NCI-H2107 treated with DMSO at 0.1 percent for 48 hours (cell line): ENCODE data around the gene MAGED4.
"Not testable (repeated sequence)": the region's sequence is repeated elsewhere in the genome, so short reads cannot be mapped to it uniquely, and the experiment has no call there.

Experiments used
- DNase-seq: peaks from one replicate; lab custom pipeline; 2025; ENCODE audit not compliant: unreplicated experiment; lab: John Stamatoyannopoulos, UW

MAGED4 gene, protein sequence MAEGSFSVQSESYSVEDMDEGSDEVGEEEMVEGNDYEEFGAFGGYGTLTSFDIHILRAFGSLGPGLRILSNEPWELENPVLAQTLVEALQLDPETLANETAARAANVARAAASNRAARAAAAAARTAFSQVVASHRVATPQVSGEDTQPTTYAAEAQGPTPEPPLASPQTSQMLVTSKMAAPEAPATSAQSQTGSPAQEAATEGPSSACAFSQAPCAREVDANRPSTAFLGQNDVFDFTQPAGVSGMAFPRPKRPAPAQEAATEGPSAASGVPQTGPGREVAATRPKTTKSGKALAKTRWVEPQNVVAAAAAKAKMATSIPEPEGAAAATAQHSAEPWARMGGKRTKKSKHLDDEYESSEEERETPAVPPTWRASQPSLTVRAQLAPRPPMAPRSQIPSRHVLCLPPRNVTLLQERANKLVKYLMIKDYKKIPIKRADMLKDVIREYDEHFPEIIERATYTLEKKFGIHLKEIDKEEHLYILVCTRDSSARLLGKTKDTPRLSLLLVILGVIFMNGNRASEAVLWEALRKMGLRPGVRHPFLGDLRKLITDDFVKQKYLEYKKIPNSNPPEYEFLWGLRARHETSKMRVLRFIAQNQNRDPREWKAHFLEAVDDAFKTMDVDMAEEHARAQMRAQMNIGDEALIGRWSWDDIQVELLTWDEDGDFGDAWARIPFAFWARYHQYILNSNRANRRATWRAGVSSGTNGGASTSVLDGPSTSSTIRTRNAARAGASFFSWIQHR

DNA sequence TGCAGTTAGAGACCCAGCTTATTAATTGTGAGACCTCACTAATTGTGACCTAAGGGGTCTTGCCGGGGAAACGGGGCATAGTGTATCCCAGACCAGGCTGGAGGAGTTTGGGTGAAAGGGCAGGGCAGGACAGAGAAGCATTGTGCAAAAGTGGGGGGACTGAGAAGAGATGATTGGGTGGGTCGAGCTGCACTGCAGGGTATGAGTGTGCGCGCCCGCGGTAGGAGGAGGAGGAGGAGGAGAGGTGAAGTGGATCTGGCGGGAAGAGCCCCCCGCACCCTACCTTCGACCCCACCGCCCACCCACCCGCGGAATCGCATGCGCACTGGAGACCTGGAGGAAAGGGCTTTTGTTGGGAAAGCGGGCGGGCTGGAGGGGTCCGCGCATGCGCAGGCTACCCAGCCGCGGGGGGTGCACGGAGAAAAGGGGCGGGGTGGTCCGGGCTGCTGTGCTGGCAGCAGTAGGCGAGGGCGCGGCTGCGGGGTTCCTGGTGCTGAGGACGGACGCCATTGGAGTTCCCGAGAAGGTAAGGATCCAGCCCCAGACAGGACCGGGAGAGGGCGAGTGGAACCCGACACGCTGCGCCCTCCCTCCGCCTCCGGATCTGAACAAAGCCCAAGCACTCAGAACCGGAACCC is at the start of gene MAGED4:
Gene MAGED4 (plus strand): TSS at position 449 of the 638 bp plus-strand sequence. CDS start 1,035 bp downstream, outside the sequence.
- not testable (repeated sequence) for DNase-seq

DNA sequence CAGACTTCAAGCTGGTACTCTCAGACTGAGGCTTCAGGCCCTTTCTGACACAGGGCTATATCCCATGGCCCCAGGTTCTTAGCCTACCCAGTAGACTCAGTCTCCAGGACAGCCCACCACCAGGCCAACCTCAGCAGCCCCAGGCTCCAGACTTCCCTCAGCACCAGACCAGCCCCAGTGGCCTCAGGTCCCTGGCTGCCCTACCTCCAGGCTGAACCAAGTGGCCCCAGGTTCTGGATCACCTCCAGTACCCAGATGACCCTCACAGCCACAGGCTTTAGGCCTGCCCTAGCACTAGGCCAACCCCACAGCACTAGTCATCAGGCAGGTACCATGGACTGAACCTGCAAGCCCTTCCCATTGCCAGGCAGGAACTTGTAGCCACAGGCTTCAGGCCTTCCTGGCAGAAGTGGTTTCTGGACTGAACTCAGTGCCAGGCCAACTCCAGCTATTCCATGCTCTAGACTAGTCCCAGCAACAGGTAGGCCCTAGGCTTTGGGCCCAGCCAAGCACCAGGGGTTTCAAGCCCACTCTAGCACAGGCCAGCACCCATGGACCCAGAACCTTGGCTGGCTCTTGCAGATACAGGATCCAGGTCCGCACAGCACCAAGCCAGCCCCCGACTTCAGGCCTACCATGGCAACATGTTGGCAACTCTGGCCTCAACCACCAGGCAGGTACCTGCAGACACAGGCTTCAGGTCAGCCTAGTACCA is 45.7 kb upstream of the MAGED4 start:
- no peak for DNase-seq

DNA sequence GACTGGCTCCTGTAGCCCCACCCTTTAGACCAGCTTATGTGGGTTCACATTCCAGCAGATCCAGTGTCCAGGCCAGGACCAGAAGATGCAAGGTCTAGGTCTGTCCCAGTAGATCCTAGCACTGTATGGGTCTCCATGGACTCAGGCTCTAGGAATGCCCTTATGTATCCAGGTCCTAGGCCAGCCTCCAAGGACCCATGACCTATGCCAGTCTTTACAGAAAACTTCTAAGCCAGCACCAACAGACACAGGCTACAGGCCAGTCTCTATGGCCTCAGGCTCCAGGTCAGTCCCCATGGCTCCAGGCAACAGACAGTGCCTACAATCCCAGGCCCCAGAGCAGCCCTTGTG is 45.2 kb upstream of the MAGED4 start:
- no peak for DNase-seq

DNA sequence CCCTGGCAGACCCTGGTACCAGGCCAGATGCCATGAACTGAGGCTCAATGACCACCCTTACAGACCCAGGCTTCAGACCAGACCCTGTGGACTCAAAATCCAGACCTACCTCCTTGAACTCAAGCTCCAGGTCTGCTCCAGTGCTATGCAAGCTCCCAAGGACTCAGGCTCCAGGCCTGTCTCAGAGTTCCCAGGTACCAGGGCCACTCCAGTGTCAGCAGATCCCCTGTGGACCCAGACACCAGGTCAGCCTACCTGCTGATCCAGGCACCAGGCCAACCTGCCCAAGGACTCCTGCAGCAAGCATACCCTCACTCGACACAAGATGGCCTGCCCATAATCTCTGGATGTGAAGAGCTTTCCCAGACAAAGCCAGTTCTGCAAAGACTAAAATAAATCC is 44.7 kb upstream of the MAGED4 start:
- no peak for DNase-seq

DNA sequence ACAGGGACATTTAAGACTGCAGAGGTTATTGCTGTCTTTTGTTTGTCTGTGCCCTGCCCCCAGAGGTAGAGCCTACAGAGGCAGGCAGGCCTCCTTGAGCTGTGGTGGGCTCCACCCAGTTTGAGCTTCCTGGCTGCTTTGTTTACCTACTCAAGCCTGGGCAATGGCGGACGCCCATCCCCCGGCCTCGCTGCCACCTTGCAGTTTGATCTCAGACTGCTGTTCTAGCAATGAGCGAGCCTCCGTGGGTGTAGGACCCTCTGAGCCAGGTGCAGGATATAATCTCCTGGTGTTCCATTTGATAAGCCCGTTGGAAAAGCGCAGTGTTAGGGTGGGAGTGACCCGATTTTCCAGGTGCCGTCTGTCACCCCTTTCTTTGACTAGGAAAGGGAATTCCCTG is 34.0 kb upstream of the MAGED4 start:
- DNase-seq, result not testable (repeated sequence)

DNA sequence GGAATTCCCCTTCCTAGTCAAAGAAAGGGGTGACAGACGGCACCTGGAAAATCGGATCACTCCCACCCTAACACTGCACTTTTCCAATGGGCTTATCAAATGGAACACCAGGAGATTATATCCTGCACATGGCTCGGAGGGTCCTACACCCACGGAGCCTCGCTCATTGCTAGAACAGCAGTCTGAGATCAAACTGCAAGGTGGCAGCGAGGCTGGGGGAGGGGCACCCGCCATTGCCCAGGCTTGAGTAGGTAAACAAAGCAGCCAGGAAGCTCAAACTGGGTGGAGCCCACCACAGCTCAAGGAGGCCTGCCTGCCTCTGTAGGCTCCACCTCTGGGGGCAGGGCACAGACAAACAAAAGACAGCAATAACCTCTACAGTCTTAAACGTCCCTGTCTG is 24.5 kb upstream of the MAGED4 start:
- DNase-seq, result not testable (repeated sequence)

DNA sequence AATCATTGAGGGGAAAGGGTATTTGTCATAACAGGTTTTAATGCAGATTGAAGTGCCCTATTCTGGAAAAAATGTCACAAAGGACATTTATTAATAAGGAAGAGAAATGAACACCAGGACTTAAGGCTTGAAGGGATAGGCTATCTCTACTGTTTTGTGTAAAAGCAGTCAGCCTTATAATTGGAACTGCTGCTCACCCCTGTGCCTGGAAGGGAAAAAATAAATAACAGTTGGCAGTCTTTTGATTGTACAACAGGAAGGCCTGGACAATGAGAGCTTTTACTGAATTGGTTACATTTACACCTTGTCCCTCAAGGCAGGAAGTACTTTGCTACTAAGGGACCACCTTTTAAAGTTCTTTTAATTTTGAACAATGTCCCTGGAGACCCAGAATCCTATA is 17.8 kb upstream of the MAGED4 start:
- no peak for DNase-seq

DNA sequence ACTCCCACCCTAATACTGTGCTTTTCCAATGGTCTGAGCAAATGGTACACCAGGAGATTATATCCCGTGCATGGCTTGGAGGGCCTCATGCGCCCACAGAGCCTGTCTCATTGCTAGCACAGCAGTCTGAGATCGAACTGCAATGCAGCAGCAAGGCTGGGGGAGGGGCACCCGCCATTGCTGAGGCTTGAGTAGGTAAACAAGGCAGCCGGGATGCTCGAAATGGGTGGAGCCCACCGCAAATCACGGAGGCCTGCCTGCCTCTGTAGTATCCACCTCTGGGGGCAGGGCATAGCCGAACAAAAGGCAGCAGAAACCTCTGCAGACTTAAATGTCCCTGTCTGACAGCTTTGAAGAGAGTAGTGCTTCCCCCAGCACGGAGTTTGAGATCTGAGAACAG is 13.6 kb upstream of the MAGED4 start:
- not testable (repeated sequence) for DNase-seq

DNA sequence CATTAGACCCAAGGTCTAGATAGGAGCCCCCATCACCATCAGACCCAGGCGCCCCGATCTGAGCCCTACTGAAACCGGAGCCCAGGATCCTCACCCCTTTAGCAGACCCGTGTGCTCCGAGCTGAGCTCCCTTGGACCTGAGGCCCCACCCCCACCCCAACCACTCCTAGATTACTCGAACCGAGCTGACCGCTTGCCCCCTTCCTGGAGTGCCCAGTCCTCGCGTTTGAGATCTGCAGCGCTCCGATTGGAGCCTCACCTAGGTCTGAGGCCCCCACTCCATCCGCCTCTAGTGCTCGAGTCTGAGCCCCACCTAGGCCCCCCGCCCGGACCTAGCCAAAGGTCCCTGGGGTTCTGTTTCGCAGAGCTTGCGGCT is 378 bp downstream of the MAGED4 start:
- not testable (repeated sequence) for DNase-seq

DNA sequence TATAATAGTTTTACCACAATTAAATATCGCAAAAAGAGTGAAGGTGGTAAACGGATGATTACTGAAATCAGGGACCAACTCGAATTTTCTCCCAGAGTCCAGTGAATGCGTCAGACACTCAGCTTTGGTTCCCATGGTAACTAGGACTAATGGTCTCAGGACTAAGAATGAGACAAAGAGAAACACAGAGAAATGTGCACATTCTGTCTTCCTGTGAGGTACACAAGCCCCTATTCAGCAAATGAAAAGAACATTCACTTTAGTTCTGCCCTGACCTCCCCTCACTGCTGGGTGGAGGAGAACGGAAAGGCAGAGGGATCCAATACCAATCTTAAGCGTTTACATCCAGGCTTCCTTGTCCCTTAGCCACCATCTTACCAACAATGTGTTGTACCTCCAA is 26.7 kb downstream of the MAGED4 start:
- not testable (repeated sequence) for DNase-seq

DNA sequence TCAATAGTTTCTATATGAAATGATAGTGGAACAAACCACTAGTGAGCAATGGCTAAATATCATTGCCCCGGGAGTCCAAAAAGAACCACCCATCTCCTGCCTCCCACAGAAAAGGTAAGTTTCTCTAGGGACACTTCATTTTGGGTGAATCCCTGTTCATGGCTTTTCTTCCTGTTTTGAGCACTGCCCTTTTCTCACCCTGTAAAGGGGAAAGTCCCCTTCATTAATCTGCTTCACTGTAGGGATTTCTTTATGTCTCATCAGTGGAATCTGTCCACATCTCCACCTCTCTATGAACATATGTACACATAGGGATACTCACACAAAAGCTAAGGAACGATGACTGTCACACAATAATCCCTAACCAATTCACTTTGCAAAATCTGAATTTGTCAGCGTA is 28.6 kb downstream of the MAGED4 start:
- no peak for DNase-seq

DNA sequence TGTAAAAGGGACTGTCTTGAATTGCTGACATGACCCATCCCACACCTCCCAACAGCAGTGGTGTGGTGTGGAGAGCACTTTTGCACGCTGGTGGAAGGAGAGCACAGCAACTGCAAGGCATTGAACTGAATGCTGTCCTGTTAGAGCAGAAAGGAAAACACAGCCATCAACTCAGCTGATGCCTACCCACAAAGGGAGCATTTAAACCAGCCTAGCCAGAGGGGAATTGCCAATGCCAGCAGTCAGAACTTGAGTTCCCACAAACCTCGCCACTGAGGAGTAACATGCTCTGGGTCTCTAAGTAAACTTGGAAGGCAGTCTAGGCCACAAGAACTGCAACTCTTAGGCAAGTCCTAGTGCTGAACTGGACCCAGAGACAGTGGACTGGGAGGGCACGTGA is 31.9 kb downstream of the MAGED4 start:
- no peak for DNase-seq

DNA sequence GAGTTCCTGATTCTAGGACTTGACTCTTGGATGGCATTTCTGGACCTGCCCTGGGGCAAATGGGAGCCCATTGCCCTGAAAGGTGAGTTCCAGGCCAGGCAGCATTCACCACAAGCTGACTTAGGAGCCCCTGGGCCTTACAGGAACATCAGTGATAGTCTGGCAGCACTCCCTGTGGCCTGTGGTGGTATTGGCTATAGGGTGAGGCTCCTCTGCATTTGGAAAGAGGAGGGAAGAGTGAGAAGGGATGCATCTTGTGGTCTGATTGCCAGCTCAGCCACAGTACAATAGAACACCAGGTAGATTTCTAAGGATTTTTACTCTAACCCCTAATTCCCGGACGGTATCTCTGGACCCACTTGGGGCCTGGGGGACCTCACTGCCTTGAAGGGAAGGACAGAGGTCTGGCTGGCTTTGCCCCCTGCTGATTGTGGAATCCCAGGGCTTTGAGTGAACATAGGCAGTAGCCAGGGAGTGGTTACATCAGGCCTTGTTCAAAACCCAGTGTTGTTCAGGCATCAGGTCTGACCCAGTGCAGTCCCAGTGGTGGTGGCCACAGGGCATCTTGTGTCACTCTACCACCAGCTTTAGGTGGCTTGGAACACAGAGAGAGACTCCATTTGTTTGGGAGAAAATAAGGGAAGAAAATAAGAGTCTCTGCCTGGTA is 32.9 kb downstream of the MAGED4 start:
- no peak for DNase-seq

DNA sequence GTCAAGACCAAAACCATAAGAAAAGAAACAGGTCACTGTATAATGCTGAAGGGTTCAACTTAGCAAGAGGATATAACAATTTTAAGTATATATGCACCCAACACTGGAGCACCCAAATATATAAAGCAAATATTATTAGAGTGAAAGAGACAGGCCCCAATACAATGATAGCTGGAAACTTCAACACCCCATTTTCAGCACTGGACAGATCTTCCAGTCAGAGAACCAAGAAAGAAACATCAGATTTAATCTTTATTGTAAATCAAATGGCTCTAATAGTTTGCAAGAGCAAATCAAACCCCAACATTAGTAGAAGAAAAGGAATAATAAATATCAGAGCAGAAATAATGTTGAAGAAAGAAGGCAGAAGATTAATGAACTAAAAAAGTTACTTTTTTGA is 36.2 kb downstream of the MAGED4 start:
- DNase-seq, result no peak
